ENCODE results near the gene ERICH6.

Gene ERICH6

GRCh38 chr3:150745832-150746231 lies 42.1 kb upstream of the ERICH6 start:
- no peak overlapping the region for H3K4me2 ChIP-seq (ENCODE audit: low read length)
- H3K27ac ChIP-seq (ENCODE audit: low read depth, low read length): no peak overlapping the region
- peaks cover 8% of the 10 kb centered on the region; the same call in 1 of the 2 replicates for H4K20me1 ChIP-seq (ENCODE audit: control insufficient read depth, insufficient read depth, low read depth, low read length)
- TF ChIP-seq CTCF (IDR thresholded peaks at IDR 0.05; ENCODE audit: low read depth, low read length, poor library complexity, severe bottlenecking): no peak
- no peaks in the 10 kb centered on the region; the same call in 1 of the 2 replicates for H3K79me2 ChIP-seq (ENCODE audit: control insufficient read depth, low read length)
- H3K27me3 ChIP-seq (ENCODE audit: control insufficient read depth, low read length): peaks cover 7% of the 10 kb centered on the region
- H3K36me3 ChIP-seq (ENCODE audit: control insufficient read depth, low read length): no peaks in the 10 kb centered on the region
- no peak overlapping the region for H3K4me3 ChIP-seq (ENCODE audit: low read length)
- H3K4me1 ChIP-seq (ENCODE audit: control insufficient read depth, low read length): peaks cover 15% of the 10 kb centered on the region
- no peaks in the 10 kb centered on the region for H3K9me3 ChIP-seq (ENCODE audit: control insufficient read depth, insufficient read depth, low read length)
- H3F3A ChIP-seq (ENCODE audit: control insufficient read depth, insufficient read depth): no peaks in the 10 kb centered on the region; the same call in 1 of the 2 replicates
- no peaks in the 10 kb centered on the region for H3K9me2 ChIP-seq (replicated peaks; ENCODE audit: control insufficient read depth, low read length)

GRCh38 chr3:150744919-150745211 lies 41.1 kb upstream of the ERICH6 start:
- TF ChIP-seq CTCF (IDR thresholded peaks at IDR 0.05; ENCODE audit: low read depth, low read length, poor library complexity, severe bottlenecking) (no peak), EZH2phosphoT487 (IDR thresholded peaks at IDR 0.05; ENCODE audit: borderline replicate concordance, low read length) (no peak)
- H3K27ac ChIP-seq (ENCODE audit: low read depth, low read length): no peak overlapping the region
- no peaks in the 10 kb centered on the region for H3K36me3 ChIP-seq (ENCODE audit: control insufficient read depth, low read length)
- H3K4me1 ChIP-seq (ENCODE audit: control insufficient read depth, low read length): peaks cover 18% of the 10 kb centered on the region
- no peaks in the 10 kb centered on the region for H3K9me3 ChIP-seq (ENCODE audit: control insufficient read depth, insufficient read depth, low read length)
- no peak overlapping the region for H3K4me2 ChIP-seq (ENCODE audit: low read length)
- H3K4me3 ChIP-seq (ENCODE audit: low read length): no peak overlapping the region
- peaks cover 8% of the 10 kb centered on the region for H3K27me3 ChIP-seq (ENCODE audit: control insufficient read depth, low read length)
- no peaks in the 10 kb centered on the region; the same call in 1 of the 2 replicates for H3F3A ChIP-seq (ENCODE audit: control insufficient read depth, insufficient read depth)
- no peaks in the 10 kb centered on the region for H3K9me2 ChIP-seq (replicated peaks; ENCODE audit: control insufficient read depth, low read length)
- peaks cover 8% of the 10 kb centered on the region; the same call in 1 of the 2 replicates for H4K20me1 ChIP-seq (ENCODE audit: control insufficient read depth, insufficient read depth, low read depth, low read length)
- no peaks in the 10 kb centered on the region; the same call in 1 of the 2 replicates for H3K79me2 ChIP-seq (ENCODE audit: control insufficient read depth, low read length)

GRCh38 chr3:150744041-150744918 lies 40.6 kb upstream of the ERICH6 start:
- Histone ChIP-seq H3K4me2 (ENCODE audit: low read length) (no peak overlapping the region), H3K79me2 (ENCODE audit: control insufficient read depth, low read length) (no peaks in the 10 kb centered on the region; the same call in 1 of the 2 replicates), H3K27ac (ENCODE audit: low read depth, low read length) (no peak overlapping the region), H4K20me1 (ENCODE audit: control insufficient read depth, insufficient read depth, low read depth, low read length) (peaks cover 8% of the 10 kb centered on the region; the same call in 1 of the 2 replicates), H3F3A (ENCODE audit: control insufficient read depth, insufficient read depth) (peaks cover 2% of the 10 kb centered on the region; the same call in 1 of the 2 replicates), H3K4me1 (ENCODE audit: control insufficient read depth, low read length) (peaks cover 23% of the 10 kb centered on the region), H3K36me3 (ENCODE audit: control insufficient read depth, low read length) (no peaks in the 10 kb centered on the region), H3K9me3 (ENCODE audit: control insufficient read depth, insufficient read depth, low read length) (no peaks in the 10 kb centered on the region), H3K27me3 (ENCODE audit: control insufficient read depth, low read length) (peaks cover 9% of the 10 kb centered on the region), H3K4me3 (ENCODE audit: low read length) (no peak overlapping the region), H3K9me2 (replicated peaks; ENCODE audit: control insufficient read depth, low read length) (no peaks in the 10 kb centered on the region)
- TF ChIP-seq CTCF (IDR thresholded peaks at IDR 0.05; ENCODE audit: low read depth, low read length, poor library complexity, severe bottlenecking) (no peak), EZH2phosphoT487 (IDR thresholded peaks at IDR 0.05; ENCODE audit: borderline replicate concordance, low read length) (no peak)
